ES-I3 (cell line): Measurements from ENCODE around the gene GPR135.

ENCODE experiments used
- H3K36me3 ChIP-seq: 2 replicates; pipeline ENCODE4 v1.6.1; 2013; ENCODE audit warnings: mild to moderate bottlenecking, low read length, control low read depth, moderate library complexity; ENCODE audit not compliant: insufficient read depth
- H3K4me1 ChIP-seq: 2 replicates; pipeline ENCODE4 v1.6.1; 2013; ENCODE audit warnings: mild to moderate bottlenecking, control low read depth, low read length; ENCODE audit not compliant: insufficient read depth
- H3K9ac ChIP-seq: 2 replicates; pipeline ENCODE4 v1.6.1; 2013; ENCODE audit warnings: low read depth, mild to moderate bottlenecking, low read length, moderate library complexity
- H3K9me3 ChIP-seq: 2 replicates; pipeline ENCODE4 v1.6.1; 2013; ENCODE audit warnings: mild to moderate bottlenecking, low read length, moderate library complexity; ENCODE audit not compliant: control insufficient read depth, insufficient read depth

The GPR135 gene

GRCh38 chr14:59483363-59483762, 18.2 kb upstream of the GPR135 start:
- H3K4me1 ChIP-seq = peaks cover 10% of the 10 kb centered on the region
- H3K9me3 ChIP-seq = no peaks in the 10 kb centered on the region
- 0 out of 2 replicates have a peak, but pooled peaks cover under 1% of the 10 kb centered on the region for H3K36me3 ChIP-seq
- peak overlapping the region; percentile 98 for H3K9ac ChIP-seq

- Histone ChIP-seq H3K36me3 (no peaks in the 10 kb centered on the region), H3K4me1 (peaks cover 10% of the 10 kb centered on the region), H3K9me3 (no peaks in the 10 kb centered on the region), H3K9ac (peak overlapping the region; percentile 98)
These were observed 17.6 kb upstream of the GPR135 start for GRCh38 chr14:59482541-59483331.

- H3K4me1 ChIP-seq = peaks cover 10% of the 10 kb centered on the region
- 0 out of 2 replicates have a peak overlapping the region, but pooled peaks have one; percentile 98 for H3K9ac ChIP-seq
- H3K9me3 ChIP-seq = no peaks in the 10 kb centered on the region
- no peaks in the 10 kb centered on the region for H3K36me3 ChIP-seq
These were observed 16.8 kb upstream of the GPR135 start for GRCh38 chr14:59481871-59482540.

- Histone ChIP-seq H3K9me3 (no peaks in the 10 kb centered on the region), H3K4me1 (peaks cover 10% of the 10 kb centered on the region), H3K36me3 (no peaks in the 10 kb centered on the region), H3K9ac (no peak overlapping the region)
These were observed 16.2 kb upstream of the GPR135 start for GRCh38 chr14:59481407-59481806.

- no peaks in the 10 kb centered on the region for H3K9me3 ChIP-seq
- peaks cover 10% of the 10 kb centered on the region for H3K4me1 ChIP-seq
- no peak overlapping the region for H3K9ac ChIP-seq
- H3K36me3 ChIP-seq = peaks cover 3% of the 10 kb centered on the region
These were observed 15.0 kb upstream of the GPR135 start for GRCh38 chr14:59480166-59480565.

- no peaks in the 10 kb centered on the region for H3K9me3 ChIP-seq
- peaks cover 10% of the 10 kb centered on the region for H3K36me3 ChIP-seq
- H3K9ac ChIP-seq = no peak overlapping the region
- H3K4me1 ChIP-seq = peaks cover 10% of the 10 kb centered on the region
These were observed 13.4 kb upstream of the GPR135 start for GRCh38 chr14:59478540-59478939.

GRCh38 chr14:59475709-59476108, 10.5 kb upstream of the GPR135 start:
- Histone ChIP-seq H3K9ac (no peak overlapping the region), H3K4me1 (peaks cover 4% of the 10 kb centered on the region; the same call in 1 of the 2 replicates), H3K36me3 (peaks cover 15% of the 10 kb centered on the region), H3K9me3 (no peaks in the 10 kb centered on the region)

- H3K9ac ChIP-seq = no peak overlapping the region
- H3K4me1 ChIP-seq = peaks cover 4% of the 10 kb centered on the region; the same call in 1 of the 2 replicates
- no peaks in the 10 kb centered on the region for H3K9me3 ChIP-seq
- H3K36me3 ChIP-seq = peaks cover 15% of the 10 kb centered on the region
These were observed 9.0 kb upstream of the GPR135 start for GRCh38 chr14:59474172-59474571.

GRCh38 chr14:59464486-59465315, 479 bp downstream of the GPR135 start:
- no peaks in the 10 kb centered on the region for H3K9me3 ChIP-seq
- H3K36me3 ChIP-seq = no peaks in the 10 kb centered on the region
- no peaks in the 10 kb centered on the region for H3K4me1 ChIP-seq
- peak overlapping the region; percentile 61; the same call in 1 of the 2 replicates for H3K9ac ChIP-seq

GRCh38 chr14:59463787-59464485, 1.2 kb downstream of the GPR135 start:
- no peaks in the 10 kb centered on the region for H3K4me1 ChIP-seq
- H3K36me3 ChIP-seq = no peaks in the 10 kb centered on the region
- peak overlapping the region; percentile 61; the same call in 1 of the 2 replicates for H3K9ac ChIP-seq
- H3K9me3 ChIP-seq = no peaks in the 10 kb centered on the region

- Histone ChIP-seq H3K9me3 (no peaks in the 10 kb centered on the region), H3K9ac (no peak overlapping the region), H3K4me1 (no peaks in the 10 kb centered on the region), H3K36me3 (no peaks in the 10 kb centered on the region)
These were observed 3.3 kb downstream of the GPR135 start for GRCh38 chr14:59461891-59462290.

- H3K9ac ChIP-seq = no peak overlapping the region
- H3K36me3 ChIP-seq = no peaks in the 10 kb centered on the region
- H3K9me3 ChIP-seq = no peaks in the 10 kb centered on the region
- no peaks in the 10 kb centered on the region for H3K4me1 ChIP-seq
These were observed 4.8 kb downstream of the GPR135 start for GRCh38 chr14:59460378-59460777.

GRCh38 chr14:59458486-59458885, 6.7 kb downstream of the GPR135 start:
- H3K4me1 ChIP-seq = no peaks in the 10 kb centered on the region
- no peaks in the 10 kb centered on the region for H3K9me3 ChIP-seq
- H3K36me3 ChIP-seq = no peaks in the 10 kb centered on the region
- H3K9ac ChIP-seq = no peak overlapping the region

GRCh38 chr14:59455411-59455810, 9.8 kb downstream of the GPR135 start:
- Histone ChIP-seq H3K9me3 (no peaks in the 10 kb centered on the region), H3K9ac (no peak overlapping the region), H3K4me1 (no peaks in the 10 kb centered on the region), H3K36me3 (no peaks in the 10 kb centered on the region)
